Heart right ventricle (tissue), 16 donors: ENCODE measurements around the gene SCARF1. TPM values are rescaled to one million over a fixed set of nuclear protein-coding genes. Genes with fewer than 3 reads are reported as not detected.

ENCODE experiments used
- ATAC-seq, 8 donors: fragments of 200-7000 bp; cut with Tn5 transposase; one replicate each; pipeline ENCODE4 v1.9.1; 2020; ENCODE audit warnings: mild to moderate bottlenecking in 8 of 8, moderate library complexity in 8 of 8, moderate number of reproducible peaks in 1 of 8
- DNase-seq, 2 donors: peaks; one replicate each; pipeline ENCODE4 v3.0.0-alpha.2; 2020
- H3K27ac ChIP-seq, 10 donors: fragments of 200-600 bp; sonication (generic) in 2 of 10; one replicate each; pipeline versions ENCODE4 v1.5.0 to v1.8.0; 2020 to 2022; ENCODE audit warnings: mild to moderate bottlenecking in 3 of 10
- H3K27me3 ChIP-seq, 7 donors: fragments of 200-600 bp; one replicate each; pipeline ENCODE4 v1.8.0; 2021 to 2022; ENCODE audit warnings: mild to moderate bottlenecking in 2 of 7
- H3K36me3 ChIP-seq, 9 donors: fragments of 200-600 bp; sonication (generic) in 1 of 9; one replicate each; pipeline versions ENCODE4 v1.5.0 to v1.8.0; 2020 to 2022; ENCODE audit warnings: mild to moderate bottlenecking in 2 of 9
- H3K4me1 ChIP-seq, 9 donors: fragments of 200-600 bp; sonication (generic) in 1 of 9; one replicate each; pipeline versions ENCODE4 v1.5.0 to v1.8.0; 2020 to 2022; ENCODE audit warnings: mild to moderate bottlenecking in 4 of 9
- H3K4me3 ChIP-seq, 10 donors: fragments of 200-600 bp; sonication (generic) in 2 of 10; one replicate each; pipeline versions ENCODE4 v1.5.0 to v1.8.0; 2020 to 2022; ENCODE audit warnings: mild to moderate bottlenecking in 7 of 10, moderate library complexity in 2 of 10
- H3K9me3 ChIP-seq, 11 donors: fragments of 200-600 bp in 10 of 11; sonication (generic) in 2 of 11; one replicate each; pipeline versions ENCODE4 v1.5.0 to v1.8.0; 2013 to 2022; ENCODE audit warnings: mild to moderate bottlenecking in 2 of 11, control low read depth in 1 of 11, moderate library complexity in 1 of 11
- WGBS, 2 donors: extraction: QIAGEN DNeasy Blood & Tissue Kit; methylation state at CpG; one replicate each; pipeline ENCODE4 v1.1.7; 2013; ENCODE audit warnings: inconsistent platforms in 1 of 2; 5-methylcytosine and 5-hydroxymethylcytosine counted together
- intact Hi-C, 10 donors: fragments of 100-400 bp; cut with DNase I; formaldehyde crosslinking; loops; one replicate each; pipeline versions ENCODE4 v1.11.1 to v1.14.2; 2022
- polyA plus RNA-seq, 2 donors: library from polyadenylated mRNA; stranded (reverse); fragments of 200-250 nt; gene quantifications; one replicate each; pipeline ENCODE4 v1.2.3, GENCODE V29; 2013
- total RNA-seq, 10 donors: library from RNA; stranded (reverse); fragmentation: NEBNext Ultra II Directional in 3 of 10; extraction: Animal tissue kit (Norgen Biotek cat#: 25700) in 3 of 10; gene quantifications; one replicate each; pipeline versions ENCODE4 v1.2.1 to v1.2.4, GENCODE V29; 2021 to 2023
- TF ChIP-seq, protein P1 (sequence below), 9 donors: fragments of 200-600 bp; sonication (generic) in 2 of 9; IDR thresholded peaks; one replicate each; pipeline versions ENCODE4 v1.5.0 to v1.8.0; 2021 to 2022; ENCODE audit warnings: antibody characterized with exemption in 9 of 9, mild to moderate bottlenecking in 5 of 9, moderate library complexity in 1 of 9
- donor health status: Arrhythmogenic right ventricular cardiomyopathy.
- donor health status: ischemic (EF 13 %, LVEDD 7.1; RV severe dilation, severe dysfunction).
- donor health status: healthy with polysubstance abuse.
- donor health status: DM: no; HTN: yes; CAD: no.
- donor health status: DM: no; HTN: no; CAD: no.
- donor health status: ischemic (EF 25% LVEDD 6.9; RV normal size, moderate dysfunction).
- donor health status: ischemic (EF 25% LVEDD 5.7; RV mildly dilated, moderate dysfunction).
- donor health status: healthy.
- donor health status: DM: yes; HTN: yes; CAD: no.
- donor health status: Ischemic cardiomyopathy.
- donor health status: ischemic (EF 35%, LVEDD 5.7; RV mildly dilated, moderate dysfunction).
- donor health status: nonischemic (EF 11% LVEDD 7.7; RV severe dilation, severe dysfunction).
- donor health status: DM: yes; HTN: yes; CAD: no.
- donor health status: PGD.
- donor health status: ischemic (EF 29% LVEDD 5.4; RV normal size, mild dysfunction).
- donor health status: nonischemic (EF 23%, LVEDD 6.1; RV moderate dilation, normal function).

SCARF1 gene
- total and polyA plus RNA-seq, 12 donors = 7.6 to 22.6 (median 13.2) TPM

DNA sequence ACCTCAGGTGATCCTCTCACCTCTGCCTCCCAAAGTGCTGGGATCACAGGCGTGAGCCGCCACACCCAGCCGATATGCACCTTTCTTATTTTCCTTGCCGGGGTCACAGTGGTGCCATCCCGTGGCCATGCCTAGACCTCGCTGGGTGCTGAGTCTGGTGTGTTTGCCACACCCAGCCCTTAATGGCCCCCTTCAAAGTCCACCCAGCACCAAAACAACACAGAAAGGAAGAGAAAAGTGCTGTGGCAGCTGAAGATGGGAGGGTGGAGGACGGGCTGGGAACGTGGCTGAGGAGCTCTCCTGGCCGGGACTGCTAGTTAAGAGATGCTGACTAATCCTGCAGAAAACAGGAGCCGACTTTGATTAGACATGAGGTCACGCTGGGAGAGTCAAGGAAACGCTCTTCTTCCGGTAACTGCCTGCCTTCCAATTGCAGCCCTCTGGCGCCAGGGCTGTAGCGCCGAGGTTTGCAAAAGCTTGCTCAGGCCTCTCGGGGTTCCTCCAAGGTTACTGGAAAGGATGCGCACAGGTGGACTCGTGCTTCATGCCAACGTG is 27.8 kb downstream of the SCARF1 start:
- peak in 1 of 2 donors; percentile 48 for DNase-seq

DNA sequence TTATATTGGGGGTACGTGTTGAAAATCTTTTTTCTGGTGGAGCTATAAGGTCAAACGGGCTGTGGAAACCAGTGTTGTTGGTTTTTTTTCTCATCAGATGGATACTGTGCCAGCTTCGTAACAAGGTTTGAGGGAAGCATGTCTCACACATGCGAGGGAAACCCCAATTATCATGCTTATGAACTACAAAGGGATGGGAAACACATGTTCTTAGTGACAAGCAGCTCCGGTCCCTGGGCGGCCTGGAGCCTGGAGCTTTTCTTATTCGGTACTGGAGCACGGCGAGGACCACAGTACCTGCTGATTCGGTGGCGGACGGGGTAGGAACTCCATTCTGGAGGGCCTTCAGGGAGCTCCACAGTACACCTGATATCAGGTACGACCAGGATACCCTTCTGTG is 29.4 kb downstream of the SCARF1 start:
- Histone ChIP-seq H3K9me3 (no peaks in the 10 kb centered on the region), H3K36me3 (peaks cover 0 to 64% (median 0%) of the 10 kb centered on the region in 9 donors), H3K27ac (no peak overlapping the region), H3K4me1 (peaks cover 0 to 43% (median 18%) of the 10 kb centered on the region in 9 donors), H3K4me3 (no peak overlapping the region), H3K27me3 (no peaks in the 10 kb centered on the region)
- TF ChIP-seq, protein P1, sequence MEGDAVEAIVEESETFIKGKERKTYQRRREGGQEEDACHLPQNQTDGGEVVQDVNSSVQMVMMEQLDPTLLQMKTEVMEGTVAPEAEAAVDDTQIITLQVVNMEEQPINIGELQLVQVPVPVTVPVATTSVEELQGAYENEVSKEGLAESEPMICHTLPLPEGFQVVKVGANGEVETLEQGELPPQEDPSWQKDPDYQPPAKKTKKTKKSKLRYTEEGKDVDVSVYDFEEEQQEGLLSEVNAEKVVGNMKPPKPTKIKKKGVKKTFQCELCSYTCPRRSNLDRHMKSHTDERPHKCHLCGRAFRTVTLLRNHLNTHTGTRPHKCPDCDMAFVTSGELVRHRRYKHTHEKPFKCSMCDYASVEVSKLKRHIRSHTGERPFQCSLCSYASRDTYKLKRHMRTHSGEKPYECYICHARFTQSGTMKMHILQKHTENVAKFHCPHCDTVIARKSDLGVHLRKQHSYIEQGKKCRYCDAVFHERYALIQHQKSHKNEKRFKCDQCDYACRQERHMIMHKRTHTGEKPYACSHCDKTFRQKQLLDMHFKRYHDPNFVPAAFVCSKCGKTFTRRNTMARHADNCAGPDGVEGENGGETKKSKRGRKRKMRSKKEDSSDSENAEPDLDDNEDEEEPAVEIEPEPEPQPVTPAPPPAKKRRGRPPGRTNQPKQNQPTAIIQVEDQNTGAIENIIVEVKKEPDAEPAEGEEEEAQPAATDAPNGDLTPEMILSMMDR (IDR thresholded peaks at IDR 0.05) = no peak
- DNase-seq (no peak), ATAC-seq (no peak)
- intact Hi-C loops = loop anchor here in 1 of 10 donors (5.0 kb wide), 1 partner anchor 34 kb away; no protein-coding TSS in a partner anchor
- 87% methylated on average over 13 of the region's 13 CpGs for WGBS, 2 donors

More for the DNA sequence above, 27.8 kb downstream of the SCARF1 start:
- H3K27me3 ChIP-seq = no peaks in the 10 kb centered on the region
- peak; percentile 42 to 88 (median 76) for ATAC-seq
- H3K27ac ChIP-seq = peak overlapping the region in 5 of 10 donors; percentile 4 to 66 (median 58)
- peaks cover 0 to 28% (median 12%) of the 10 kb centered on the region in 9 donors for H3K4me1 ChIP-seq
- 55 to 58% methylated on average over 20 of the region's 20 CpGs for WGBS, 2 donors
- intact Hi-C loops = loop anchor here in 1 of 10 donors (5.0 kb wide), 1 partner anchor 35 kb away; no protein-coding TSS in a partner anchor
- H3K36me3 ChIP-seq = peaks cover 0 to 64% (median 0%) of the 10 kb centered on the region in 9 donors
- TF ChIP-seq, protein P1 (IDR thresholded peaks at IDR 0.05) = peak in 2 of 9 donors; percentile 12 to 20
- no peaks in the 10 kb centered on the region for H3K9me3 ChIP-seq
- H3K4me3 ChIP-seq = peak overlapping the region in 1 of 10 donors; percentile 11

DNA sequence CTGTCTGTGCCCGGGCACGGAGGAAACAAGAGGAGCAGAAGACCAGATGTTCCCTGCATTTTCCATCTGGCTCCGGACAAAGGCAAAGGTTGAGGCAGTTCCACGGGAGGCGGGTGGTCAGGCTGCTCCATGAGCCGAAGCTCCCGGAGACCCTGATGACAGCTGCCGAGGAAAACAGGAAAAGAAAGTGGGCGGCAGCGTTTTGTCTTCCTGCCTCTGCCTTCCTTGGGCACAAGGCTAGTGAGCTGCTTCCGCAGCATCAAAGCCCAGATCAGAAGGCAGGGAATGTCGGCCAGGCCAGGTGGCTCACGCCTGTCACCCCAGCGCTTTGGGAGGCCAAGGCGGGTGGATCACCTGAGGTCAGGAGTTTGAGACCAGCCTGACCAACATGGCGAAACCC is 33.1 kb downstream of the SCARF1 start:
- H3K4me3 ChIP-seq = no peak overlapping the region
- intact Hi-C loops = no loop called here
- no peaks in the 10 kb centered on the region for H3K9me3 ChIP-seq
- DNase-seq (no peak), ATAC-seq (peak in 4 of 8 donors; percentile 32 to 40 (median 34))
- no peaks in the 10 kb centered on the region for H3K27me3 ChIP-seq
- TF ChIP-seq, protein P1 (IDR thresholded peaks at IDR 0.05) = no peak
- 51 to 63% methylated on average over 16 of the region's 16 CpGs for WGBS, 2 donors
- H3K4me1 ChIP-seq = peaks cover 0 to 50% (median 9%) of the 10 kb centered on the region in 9 donors
- H3K27ac ChIP-seq = peak overlapping the region in 4 of 10 donors; percentile 7 to 78 (median 24)
- H3K36me3 ChIP-seq = peaks cover 0 to 72% (median 0%) of the 10 kb centered on the region in 9 donors

DNA sequence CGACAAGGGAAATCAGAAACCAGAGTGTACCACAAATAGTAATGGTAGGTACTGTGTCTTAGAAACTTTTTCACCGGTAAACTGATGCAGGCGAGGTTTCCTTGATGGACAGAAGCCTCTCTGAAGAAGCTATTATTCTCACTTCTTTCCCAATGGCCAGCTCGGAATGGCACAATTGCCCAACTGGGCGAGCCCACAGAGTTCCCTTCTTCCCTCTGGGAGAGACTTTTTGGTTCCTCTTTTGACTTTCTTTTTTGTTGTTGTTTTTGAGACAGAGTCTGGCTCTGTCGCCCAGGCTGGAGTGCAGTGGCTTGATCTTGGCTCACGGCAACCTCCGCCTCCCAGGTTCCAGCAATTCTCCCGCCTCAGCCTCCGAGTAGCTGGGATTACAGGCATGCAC is 33.8 kb downstream of the SCARF1 start:
- WGBS, 2 donors = 83 to 86% methylated on average over 10 of the region's 10 CpGs
- intact Hi-C loops = no loop called here
- DNase-seq = no peak
- Histone ChIP-seq H3K4me3 (no peak overlapping the region), H3K9me3 (no peaks in the 10 kb centered on the region), H3K27me3 (no peaks in the 10 kb centered on the region), H3K4me1 (peaks cover 0 to 50% (median 8%) of the 10 kb centered on the region in 9 donors), H3K27ac (peak overlapping the region in 2 of 10 donors; percentile 7 to 78), H3K36me3 (peaks cover 0 to 65% (median 0%) of the 10 kb centered on the region in 9 donors)
- ATAC-seq = peak in 5 of 8 donors; percentile 26 to 50 (median 43)
- TF ChIP-seq, protein P1 (IDR thresholded peaks at IDR 0.05) = no peak
